Neuronal stem cell (in vitro differentiated cells): ENCODE measurements around the gene SLC1A3.

ENCODE experiments used
- DNase-seq: peaks from one replicate; pipeline ENCODE4 v3.0.0-alpha.2; 2013; ENCODE audit warnings: low spot score
- H2AFZ ChIP-seq: one replicate; pipeline ENCODE4 v1.6.1; 2013; ENCODE audit warnings: mild to moderate bottlenecking, low read length, inconsistent platforms
- H2AK5ac ChIP-seq: 2 replicates; pipeline ENCODE4 v1.6.1; 2013; ENCODE audit warnings: low read depth, mild to moderate bottlenecking, inconsistent platforms, low read length, moderate library complexity, mixed read lengths
- H2BK120ac ChIP-seq: 2 replicates; pipeline ENCODE4 v1.6.1; 2013; ENCODE audit warnings: low read depth, mild to moderate bottlenecking, inconsistent platforms, low read length, moderate library complexity, mixed read lengths
- H2BK12ac ChIP-seq: one replicate; pipeline ENCODE4 v1.6.1; 2013; ENCODE audit warnings: low read length, inconsistent platforms
- H2BK15ac ChIP-seq: 2 replicates; pipeline ENCODE4 v1.6.1; 2013; ENCODE audit warnings: mild to moderate bottlenecking, low read length, inconsistent platforms, mixed read lengths
- H2BK5ac ChIP-seq: one replicate; pipeline ENCODE4 v1.6.1; 2013; ENCODE audit warnings: inconsistent platforms, mild to moderate bottlenecking, low read length, moderate library complexity
- H3K14ac ChIP-seq: one replicate; pipeline ENCODE4 v1.6.1; 2013; ENCODE audit warnings: low read length, inconsistent platforms
- H3K18ac ChIP-seq: 2 replicates; pipeline ENCODE4 v1.6.1; 2013; ENCODE audit warnings: low read length, inconsistent platforms
- H3K23ac ChIP-seq: 2 replicates; pipeline ENCODE4 v1.6.1; 2013; ENCODE audit warnings: low read depth, mild to moderate bottlenecking, mixed read lengths, low read length, inconsistent platforms; ENCODE audit not compliant: poor library complexity
- H3K27ac ChIP-seq: replicated peaks from 3 replicates; pipeline ENCODE4 v1.5.1; 2013; ENCODE audit warnings: low read length, inconsistent platforms
- H3K27me3 ChIP-seq, 3 experiments: 2 replicates each; pipeline ENCODE4 v1.6.1; 2013; ENCODE audit warnings: low read length in 3 of 3, mild to moderate bottlenecking in 2 of 3, inconsistent platforms in 1 of 3, low read depth in 1 of 3, mixed read lengths in 1 of 3, moderate library complexity in 1 of 3; ENCODE audit not compliant: control insufficient read depth in 3 of 3, insufficient read depth in 3 of 3
- H3K36me3 ChIP-seq, 2 donors: replicated peaks in 1 of 2; 2 replicates each; pipeline ENCODE4 v1.6.1; 2013; ENCODE audit warnings: low read length in 2 of 2; ENCODE audit not compliant: control insufficient read depth in 2 of 2, insufficient read depth in 2 of 2
- H3K4ac ChIP-seq: 2 replicates; pipeline ENCODE4 v1.6.1; 2013; ENCODE audit warnings: inconsistent platforms, mild to moderate bottlenecking, low read length, moderate library complexity
- H3K4me1 ChIP-seq, 2 donors: 1 replicate in 1 of 2; 2 replicates in 1 of 2; pipeline ENCODE4 v1.6.1; 2013; ENCODE audit warnings: low read length in 2 of 2, low read depth in 1 of 2; ENCODE audit not compliant: control insufficient read depth in 2 of 2, insufficient read depth in 1 of 2
- H3K4me2 ChIP-seq: one replicate; pipeline ENCODE4 v1.6.1; 2013; ENCODE audit warnings: mild to moderate bottlenecking, low read length, inconsistent platforms; ENCODE audit not compliant: insufficient read depth, poor library complexity, severe bottlenecking
- H3K4me3 ChIP-seq, 2 donors: 2 replicates each; pipeline ENCODE4 v1.5.1; 2013; ENCODE audit warnings: low read length in 2 of 2, mild to moderate bottlenecking in 2 of 2, inconsistent platforms in 1 of 2, moderate library complexity in 1 of 2
- H3K79me1 ChIP-seq: one replicate; pipeline ENCODE4 v1.6.1; 2013; ENCODE audit warnings: low read depth, mild to moderate bottlenecking, inconsistent platforms, low read length, moderate library complexity
- H3K9ac ChIP-seq: one replicate; pipeline ENCODE4 v1.6.1; 2013; ENCODE audit warnings: mild to moderate bottlenecking, low read depth, low read length, inconsistent platforms; ENCODE audit not compliant: poor library complexity
- H3K9me3 ChIP-seq, 2 donors: replicated peaks in 1 of 2; 2 replicates each; pipeline versions ENCODE3 to v1.6.1; 2013; ENCODE audit warnings: low read length in 2 of 2, mild to moderate bottlenecking in 2 of 2, inconsistent platforms in 1 of 2, low read depth in 1 of 2, mixed read lengths in 1 of 2, moderate library complexity in 1 of 2; ENCODE audit not compliant: control insufficient read depth in 2 of 2, insufficient read depth in 1 of 2
- H4K8ac ChIP-seq: one replicate; pipeline ENCODE4 v1.6.1; 2013; ENCODE audit warnings: low read depth, mild to moderate bottlenecking, inconsistent platforms, low read length, moderate library complexity
- H4K91ac ChIP-seq: one replicate; pipeline ENCODE4 v1.6.1; 2013; ENCODE audit warnings: low read length, low read depth, mild to moderate bottlenecking, inconsistent platforms; ENCODE audit not compliant: poor library complexity
- WGBS, 2 donors: extraction: QIAGEN DNeasy Blood & Tissue Kit; methylation state at CpG; one replicate each; pipeline ENCODE4 v1.1.7; 2013; ENCODE audit warnings: missing lambda C conversion rate in 2 of 2, mixed read lengths in 1 of 2; ENCODE audit not compliant: insufficient read length in 2 of 2, insufficient replicate concordance in 1 of 2; ENCODE audit errors: extremely low coverage in 2 of 2; 5-methylcytosine and 5-hydroxymethylcytosine counted together

The SLC1A3 gene

DNA sequence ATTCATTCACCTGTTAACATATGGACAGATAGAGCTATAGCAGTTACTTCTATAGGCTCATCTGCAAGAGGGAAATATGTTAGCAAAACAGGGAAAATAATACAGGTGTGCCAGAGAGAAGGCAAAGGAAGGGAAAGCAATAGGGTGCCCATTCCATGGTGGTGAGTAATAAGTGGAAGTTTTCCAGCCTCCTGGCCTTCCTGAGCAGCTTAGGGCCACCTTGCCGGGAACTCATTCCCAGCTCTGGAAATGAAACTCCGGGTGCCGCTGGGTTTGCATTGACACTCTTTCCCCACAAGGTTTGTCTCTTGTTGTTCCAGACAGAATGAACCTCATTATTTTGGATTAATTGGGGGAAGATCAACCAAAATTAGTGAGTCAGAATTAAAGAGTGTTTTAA is 58.4 kb downstream of the SLC1A3 start:
- Histone ChIP-seq H3K4ac (no peak overlapping the region), H2BK15ac (no peak overlapping the region), H3K9ac (no peak overlapping the region), H2AFZ (no peak overlapping the region), H3K79me1 (no peaks in the 10 kb centered on the region), H4K8ac (no peak overlapping the region), H2BK5ac (no peak overlapping the region), H2BK12ac (no peak overlapping the region), H3K18ac (no peak overlapping the region), H3K4me3 (no peak overlapping the region), H2BK120ac (no peak overlapping the region), H3K9me3 (no peaks in the 10 kb centered on the region), H4K91ac (no peak overlapping the region), H3K27ac (no peak overlapping the region), H3K4me1 (no peaks in the 10 kb centered on the region), H2AK5ac (no peak overlapping the region), H3K23ac (no peak overlapping the region), H3K36me3 (peaks cover 0 to 1% of the 10 kb centered on the region in 2 donors), H3K27me3 (no peaks in the 10 kb centered on the region), H3K14ac (no peak overlapping the region), H3K4me2 (no peak overlapping the region)
- no CpG with 5 or more reads among the region's 3 CpGs for WGBS, 2 donors
- DNase-seq = no peak

DNA sequence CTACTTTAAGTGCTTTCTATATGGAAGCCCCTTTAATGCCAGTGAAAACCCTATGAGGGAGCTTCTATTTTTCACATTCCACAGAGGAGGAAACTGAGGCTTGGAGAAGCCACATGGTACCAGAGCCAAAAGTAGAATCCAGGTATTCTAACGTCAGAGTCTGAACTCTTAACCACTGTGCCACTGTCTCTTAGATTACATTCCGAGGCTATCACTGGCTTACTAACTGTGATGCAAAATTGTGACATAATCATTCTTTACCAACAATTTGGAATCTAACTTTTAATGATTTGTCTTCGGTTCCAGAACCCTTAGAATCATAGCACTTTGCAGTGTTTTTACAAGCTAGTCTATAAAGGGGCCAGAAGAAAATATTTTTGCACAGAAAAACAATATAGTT is 59.2 kb downstream of the SLC1A3 start:
- H3K23ac ChIP-seq = no peak overlapping the region
- H3K36me3 ChIP-seq = peaks cover 0 to 1% of the 10 kb centered on the region in 2 donors
- H2BK120ac ChIP-seq = no peak overlapping the region
- no peaks in the 10 kb centered on the region for H3K79me1 ChIP-seq
- no peak overlapping the region for H2BK5ac ChIP-seq
- H2AK5ac ChIP-seq = no peak overlapping the region
- H3K4me3 ChIP-seq = no peak overlapping the region
- no peak overlapping the region for H3K14ac ChIP-seq
- H3K9ac ChIP-seq = no peak overlapping the region
- no CpG with 5 or more reads among the region's 3 CpGs for WGBS, 2 donors
- DNase-seq = no peak
- H2BK15ac ChIP-seq = no peak overlapping the region
- no peak overlapping the region for H3K4ac ChIP-seq
- H2AFZ ChIP-seq = no peak overlapping the region
- no peak overlapping the region for H4K8ac ChIP-seq
- no peak overlapping the region for H3K27ac ChIP-seq
- no peak overlapping the region for H3K18ac ChIP-seq
- no peaks in the 10 kb centered on the region for H3K27me3 ChIP-seq
- no peak overlapping the region for H4K91ac ChIP-seq
- no peaks in the 10 kb centered on the region for H3K9me3 ChIP-seq
- no peaks in the 10 kb centered on the region for H3K4me1 ChIP-seq
- no peak overlapping the region for H3K4me2 ChIP-seq
- H2BK12ac ChIP-seq = no peak overlapping the region

DNA sequence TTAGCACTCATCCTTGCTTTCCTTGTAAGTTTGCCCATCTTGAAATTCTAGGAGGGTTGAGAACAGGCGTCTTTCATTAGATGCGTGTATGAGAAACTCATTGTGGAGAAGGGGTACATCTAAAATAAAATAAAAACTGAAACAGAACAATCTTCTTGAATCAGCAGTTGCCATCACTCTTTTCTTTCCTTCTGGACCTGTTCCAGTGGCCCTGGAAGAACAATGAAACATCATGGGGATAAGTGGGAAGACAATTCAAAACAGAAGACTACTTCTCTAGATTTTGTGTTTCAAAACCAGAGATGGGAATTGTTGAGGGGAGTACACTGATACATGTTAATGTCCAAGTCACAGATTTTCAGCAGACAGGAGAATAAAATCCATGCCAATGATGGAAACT is 59.9 kb downstream of the SLC1A3 start:
- Histone ChIP-seq H2BK120ac (no peak overlapping the region), H3K27ac (no peak overlapping the region), H3K9me3 (no peaks in the 10 kb centered on the region), H3K4ac (no peak overlapping the region), H2BK5ac (no peak overlapping the region), H3K23ac (no peak overlapping the region), H3K9ac (no peak overlapping the region), H3K14ac (no peak overlapping the region), H3K18ac (no peak overlapping the region), H4K8ac (no peak overlapping the region), H3K4me2 (no peak overlapping the region), H3K4me1 (no peaks in the 10 kb centered on the region), H2AK5ac (no peak overlapping the region), H3K79me1 (no peaks in the 10 kb centered on the region), H2AFZ (no peak overlapping the region), H3K36me3 (peaks cover 1 to 3% of the 10 kb centered on the region in 2 donors), H2BK12ac (no peak overlapping the region), H2BK15ac (no peak overlapping the region), H3K27me3 (no peaks in the 10 kb centered on the region), H4K91ac (no peak overlapping the region), H3K4me3 (no peak overlapping the region)
- no peak for DNase-seq
- WGBS, 2 donors = no CpG with 5 or more reads among the region's 2 CpGs

DNA sequence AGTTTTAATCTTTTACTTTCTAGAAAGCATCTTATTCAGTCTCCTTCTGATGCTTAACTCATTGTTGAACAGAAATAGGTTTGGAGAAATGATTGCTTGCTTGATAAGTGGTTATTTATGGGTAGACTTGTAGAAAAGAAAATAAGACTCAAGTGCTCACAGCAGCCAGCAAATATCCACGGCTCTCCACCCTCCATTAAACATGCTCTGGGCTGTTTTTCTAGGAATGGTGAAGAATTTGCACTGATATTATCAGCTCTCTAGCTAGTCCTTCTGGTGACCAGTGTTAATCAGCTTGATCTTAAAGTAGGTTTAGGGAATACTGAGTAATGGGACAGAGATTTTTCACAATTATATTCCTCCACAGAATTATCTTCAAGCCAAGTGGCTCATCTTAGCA is 60.6 kb downstream of the SLC1A3 start:
- peaks cover 3 to 10% of the 10 kb centered on the region in 2 donors for H3K36me3 ChIP-seq
- no peaks in the 10 kb centered on the region for H3K9me3 ChIP-seq
- no peak overlapping the region for H3K9ac ChIP-seq
- H3K27ac ChIP-seq = no peak overlapping the region
- H3K4me3 ChIP-seq = no peak overlapping the region
- H2BK120ac ChIP-seq = no peak overlapping the region
- no peak overlapping the region for H2AFZ ChIP-seq
- DNase-seq = no peak
- H3K27me3 ChIP-seq = no peaks in the 10 kb centered on the region
- no peak overlapping the region for H4K8ac ChIP-seq
- H4K91ac ChIP-seq = no peak overlapping the region
- no peak overlapping the region for H3K4ac ChIP-seq
- H3K4me1 ChIP-seq = no peaks in the 10 kb centered on the region
- H2BK15ac ChIP-seq = no peak overlapping the region
- H2BK12ac ChIP-seq = no peak overlapping the region
- no peak overlapping the region for H3K4me2 ChIP-seq
- no peak overlapping the region for H2AK5ac ChIP-seq
- H3K18ac ChIP-seq = no peak overlapping the region
- no peak overlapping the region for H2BK5ac ChIP-seq
- no peaks in the 10 kb centered on the region for H3K79me1 ChIP-seq
- H3K14ac ChIP-seq = no peak overlapping the region
- H3K23ac ChIP-seq = no peak overlapping the region
- no CpG with 5 or more reads among the region's 1 CpG for WGBS, 2 donors
